ENCODE measurements around the gene KRTAP10-4. TPM values are rescaled to one million over a fixed set of nuclear protein-coding genes. Genes with fewer than 3 reads are reported as not detected.

Gene KRTAP10-4
- total RNA-seq, 3 donors from 2014 or later (not counting 1 experiment from before 2014, with no cell fraction given), result not detected

DNA sequence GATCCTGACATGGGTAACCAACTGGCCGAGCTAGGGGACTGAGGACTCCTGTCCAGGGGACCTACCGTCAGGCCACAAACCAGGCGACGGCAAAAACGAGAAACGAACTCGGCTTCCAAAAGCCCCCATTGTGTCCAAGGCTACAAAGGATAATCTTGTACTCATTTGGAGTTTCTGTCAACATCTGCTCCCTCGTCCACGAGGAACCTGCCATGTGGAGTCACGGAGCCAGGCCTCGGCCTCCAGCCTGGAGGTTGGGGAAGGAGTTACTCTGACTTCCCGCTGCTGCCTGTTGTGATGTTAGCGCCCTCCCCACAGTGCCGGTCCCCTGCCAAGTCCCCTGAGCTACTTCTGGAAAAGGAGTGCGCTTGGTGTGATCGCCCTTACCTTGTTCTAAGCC is 40.8 kb upstream of the KRTAP10-4 start:
- H3K4me3 ChIP-seq (ENCODE audit: low read length), result no peak overlapping the region
- H3K27me3 ChIP-seq (ENCODE audit: control insufficient read depth, insufficient read depth, low read length), result no peaks in the 10 kb centered on the region
- DNase-seq, result no peak
- 94% methylated on average over 16 of the region's 16 CpGs for WGBS (ENCODE audit: insufficient coverage)
- H3K36me3 Mint-ChIP-seq, result no peaks in the 10 kb centered on the region
- no peak overlapping the region for H3K27ac Mint-ChIP-seq
- intact Hi-C loops (cut with micrococcal nuclease), result no loop called here
- peaks cover 0 to 2% of the 10 kb centered on the region in 2 donors for H3K27me3 Mint-ChIP-seq (ENCODE audit: low read depth in 2 of 2)
- no peak overlapping the region for H3K4me3 Mint-ChIP-seq
- H3K4me1 ChIP-seq (ENCODE audit: control insufficient read depth, insufficient read depth, low read length), result no peaks in the 10 kb centered on the region
- no peaks in the 10 kb centered on the region for H3K9me3 Mint-ChIP-seq
- H3K27ac ChIP-seq (ENCODE audit: low read length), result no peak overlapping the region
- TF ChIP-seq, protein P1, sequence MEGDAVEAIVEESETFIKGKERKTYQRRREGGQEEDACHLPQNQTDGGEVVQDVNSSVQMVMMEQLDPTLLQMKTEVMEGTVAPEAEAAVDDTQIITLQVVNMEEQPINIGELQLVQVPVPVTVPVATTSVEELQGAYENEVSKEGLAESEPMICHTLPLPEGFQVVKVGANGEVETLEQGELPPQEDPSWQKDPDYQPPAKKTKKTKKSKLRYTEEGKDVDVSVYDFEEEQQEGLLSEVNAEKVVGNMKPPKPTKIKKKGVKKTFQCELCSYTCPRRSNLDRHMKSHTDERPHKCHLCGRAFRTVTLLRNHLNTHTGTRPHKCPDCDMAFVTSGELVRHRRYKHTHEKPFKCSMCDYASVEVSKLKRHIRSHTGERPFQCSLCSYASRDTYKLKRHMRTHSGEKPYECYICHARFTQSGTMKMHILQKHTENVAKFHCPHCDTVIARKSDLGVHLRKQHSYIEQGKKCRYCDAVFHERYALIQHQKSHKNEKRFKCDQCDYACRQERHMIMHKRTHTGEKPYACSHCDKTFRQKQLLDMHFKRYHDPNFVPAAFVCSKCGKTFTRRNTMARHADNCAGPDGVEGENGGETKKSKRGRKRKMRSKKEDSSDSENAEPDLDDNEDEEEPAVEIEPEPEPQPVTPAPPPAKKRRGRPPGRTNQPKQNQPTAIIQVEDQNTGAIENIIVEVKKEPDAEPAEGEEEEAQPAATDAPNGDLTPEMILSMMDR (IDR thresholded peaks at IDR 0.05), result no peak
- peaks cover 0 to 5% of the 10 kb centered on the region in 2 donors for H3K4me1 Mint-ChIP-seq
- no peaks in the 10 kb centered on the region for H3K36me3 ChIP-seq (ENCODE audit: control insufficient read depth, insufficient read depth, low read length)
- ATAC-seq, result no peak
- no peaks in the 10 kb centered on the region for H3K9me3 ChIP-seq (ENCODE audit: control insufficient read depth, insufficient read depth, low read length)

DNA sequence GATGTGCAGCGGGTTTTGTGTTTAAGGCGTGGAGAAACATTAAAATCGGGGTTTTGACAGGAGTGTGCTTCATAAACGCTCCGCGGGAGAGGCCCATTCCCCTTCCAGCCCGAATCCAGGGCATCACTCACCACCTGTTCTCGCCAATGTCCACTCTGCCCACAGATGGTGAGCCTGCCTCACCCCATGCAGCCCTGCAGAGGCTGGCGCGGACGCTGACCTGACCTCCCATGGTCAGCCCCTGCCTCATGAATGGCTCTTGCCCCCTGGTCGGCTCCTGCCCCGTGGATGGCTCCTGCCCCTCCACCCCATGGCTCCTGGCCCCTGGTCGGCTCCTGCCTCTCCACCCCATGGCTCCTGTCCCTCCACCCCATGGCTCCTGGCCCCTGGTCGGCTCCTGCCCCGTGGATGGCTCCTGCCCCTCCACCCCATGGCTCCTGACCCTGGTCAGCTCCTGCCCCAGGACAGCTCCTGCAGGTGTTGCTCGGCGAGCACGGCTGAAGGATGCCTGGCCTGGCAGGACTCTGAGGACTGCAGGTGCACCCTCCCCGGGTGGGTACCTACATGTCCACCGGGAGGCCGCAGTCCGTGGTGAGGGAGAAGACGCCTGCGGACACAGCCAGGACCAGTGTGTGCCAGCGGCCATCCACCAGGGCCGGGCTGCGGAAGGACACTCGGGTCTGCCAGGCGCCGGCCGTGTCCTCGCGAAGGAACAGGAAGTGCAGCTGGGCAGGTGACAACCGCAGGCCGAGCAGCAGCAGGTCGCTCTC is 40.2 kb upstream of the KRTAP10-4 start:
- H3K4me1 Mint-ChIP-seq, result peaks cover 0 to 5% of the 10 kb centered on the region in 2 donors
- WGBS (ENCODE audit: insufficient coverage), result 91% methylated on average over 37 of the region's 37 CpGs
- H3K9me3 ChIP-seq (ENCODE audit: control insufficient read depth, insufficient read depth, low read length), result no peaks in the 10 kb centered on the region
- no peaks in the 10 kb centered on the region for H3K36me3 Mint-ChIP-seq
- no peaks in the 10 kb centered on the region for H3K36me3 ChIP-seq (ENCODE audit: control insufficient read depth, insufficient read depth, low read length)
- intact Hi-C loops (cut with micrococcal nuclease), result no loop called here
- no peak overlapping the region for H3K27ac Mint-ChIP-seq
- no peaks in the 10 kb centered on the region for H3K9me3 Mint-ChIP-seq
- H3K27ac ChIP-seq (ENCODE audit: low read length), result no peak overlapping the region
- H3K4me3 Mint-ChIP-seq, result no peak overlapping the region
- no peaks in the 10 kb centered on the region for H3K27me3 ChIP-seq (ENCODE audit: control insufficient read depth, insufficient read depth, low read length)
- H3K4me1 ChIP-seq (ENCODE audit: control insufficient read depth, insufficient read depth, low read length), result no peaks in the 10 kb centered on the region
- no peak overlapping the region for H3K4me3 ChIP-seq (ENCODE audit: low read length)
- ATAC-seq, result no peak
- H3K27me3 Mint-ChIP-seq (ENCODE audit: low read depth in 2 of 2), result peaks cover 0 to 2% of the 10 kb centered on the region in 2 donors
- no peak for DNase-seq
- TF ChIP-seq, protein P1 (IDR thresholded peaks at IDR 0.05), result no peak

DNA sequence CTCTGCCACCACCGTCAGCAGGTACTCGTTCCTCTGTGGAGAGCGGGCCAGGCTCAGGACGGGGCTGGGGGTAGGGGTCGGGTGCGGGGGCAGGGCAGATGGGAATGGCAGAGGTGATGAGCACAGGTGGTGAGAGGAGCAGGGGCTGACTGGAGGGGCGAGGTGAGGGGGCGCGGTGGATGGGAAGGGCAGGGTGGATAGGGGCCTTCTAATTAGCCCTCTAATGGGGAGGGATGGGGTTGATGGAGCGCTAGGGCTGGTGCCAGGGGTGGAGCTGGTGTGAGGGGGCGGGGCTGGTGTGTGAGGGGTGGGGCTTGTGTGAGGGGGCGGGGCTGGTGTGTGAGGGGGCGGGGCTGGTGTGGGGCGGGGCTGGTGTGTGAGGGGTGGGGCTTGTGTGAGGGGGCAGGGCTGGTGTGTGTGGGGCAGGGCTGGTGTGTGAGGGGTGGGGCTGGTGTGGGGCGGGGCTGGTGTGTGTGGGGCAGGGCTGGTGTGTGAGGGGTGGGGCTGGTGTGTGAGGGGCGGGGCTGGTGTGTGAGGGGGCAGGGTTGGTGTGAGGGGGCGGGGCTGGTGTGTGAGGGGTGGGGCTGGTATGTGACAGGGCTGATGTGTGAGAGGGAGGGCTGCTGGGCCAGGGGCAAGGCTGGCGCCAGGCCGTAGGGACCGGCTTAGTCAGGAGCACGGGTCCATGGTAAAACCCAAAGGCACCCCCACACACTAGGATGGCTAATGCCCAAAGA is 39.5 kb upstream of the KRTAP10-4 start:
- Mint-ChIP-seq H3K4me3 (no peak overlapping the region), H3K27ac (no peak overlapping the region), H3K27me3 (ENCODE audit: low read depth in 2 of 2) (peaks cover 0 to 2% of the 10 kb centered on the region in 2 donors), H3K36me3 (no peaks in the 10 kb centered on the region), H3K4me1 (peaks cover 0 to 3% of the 10 kb centered on the region in 2 donors), H3K9me3 (no peaks in the 10 kb centered on the region)
- Histone ChIP-seq H3K9me3 (ENCODE audit: control insufficient read depth, insufficient read depth, low read length) (no peaks in the 10 kb centered on the region), H3K4me3 (ENCODE audit: low read length) (no peak overlapping the region), H3K27ac (ENCODE audit: low read length) (no peak overlapping the region), H3K4me1 (ENCODE audit: control insufficient read depth, insufficient read depth, low read length) (no peaks in the 10 kb centered on the region), H3K27me3 (ENCODE audit: control insufficient read depth, insufficient read depth, low read length) (no peaks in the 10 kb centered on the region), H3K36me3 (ENCODE audit: control insufficient read depth, insufficient read depth, low read length) (no peaks in the 10 kb centered on the region)
- no peak for DNase-seq
- intact Hi-C loops (cut with micrococcal nuclease), result no loop called here
- ATAC-seq, result peak in 1 of 3 donors; percentile 35
- 94% methylated on average over 15 of the region's 21 CpGs for WGBS (ENCODE audit: insufficient coverage)
- TF ChIP-seq, protein P1 (IDR thresholded peaks at IDR 0.05), result no peak

Measured in natural killer cell (primary cell).